EL (cell line): Measurements from ENCODE around the gene SERINC2.

Source experiments
- DNase-seq: peaks from one replicate; pipeline ENCODE4 v3.0.0-alpha.2; 2016

The SERINC2 gene

DNA sequence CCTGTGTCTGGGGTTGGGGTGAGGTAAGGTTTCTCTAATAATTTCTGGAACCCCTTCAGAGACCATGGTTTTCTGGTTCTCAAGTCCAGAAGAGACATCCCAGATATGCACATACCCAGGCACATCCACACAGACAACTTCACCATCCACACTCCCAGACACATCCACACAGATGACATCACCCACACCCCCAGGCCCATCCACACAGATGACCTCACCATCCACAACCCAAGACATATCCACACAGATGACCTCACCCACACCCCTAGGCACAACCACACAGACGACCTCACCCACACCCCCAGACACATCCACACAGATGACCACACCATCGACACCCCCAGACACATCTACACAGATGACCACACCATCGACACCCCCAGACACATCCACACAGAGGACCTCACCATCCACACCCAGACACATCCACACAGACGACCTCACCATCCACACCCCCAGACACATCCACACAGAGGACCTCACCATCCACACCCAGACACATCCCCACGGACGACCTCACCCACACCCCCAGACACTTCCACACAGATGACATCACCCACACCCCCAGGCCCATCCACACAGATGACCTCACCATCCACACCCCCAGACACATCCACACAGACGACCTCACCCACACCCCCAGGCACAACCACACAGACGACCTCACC is 26.3 kb upstream of the SERINC2 start:
- peak; percentile 29 for DNase-seq

DNA sequence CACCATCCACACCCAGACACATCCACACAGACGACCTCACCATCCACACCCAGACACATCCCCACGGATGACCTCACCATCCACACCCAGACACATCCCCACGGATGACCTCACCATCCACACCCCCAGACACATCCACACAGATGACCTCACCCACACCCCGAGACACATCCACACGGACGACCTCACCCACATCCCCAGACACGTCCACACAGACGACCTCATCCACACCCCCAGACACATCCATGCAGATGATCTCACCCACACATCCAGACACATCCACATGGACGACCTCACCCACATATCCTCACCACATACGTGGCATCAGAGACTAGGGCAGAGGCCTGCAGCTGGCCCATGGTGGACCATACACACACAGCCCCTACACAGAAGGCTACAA is 25.4 kb upstream of the SERINC2 start:
- DNase-seq, result no peak

DNA sequence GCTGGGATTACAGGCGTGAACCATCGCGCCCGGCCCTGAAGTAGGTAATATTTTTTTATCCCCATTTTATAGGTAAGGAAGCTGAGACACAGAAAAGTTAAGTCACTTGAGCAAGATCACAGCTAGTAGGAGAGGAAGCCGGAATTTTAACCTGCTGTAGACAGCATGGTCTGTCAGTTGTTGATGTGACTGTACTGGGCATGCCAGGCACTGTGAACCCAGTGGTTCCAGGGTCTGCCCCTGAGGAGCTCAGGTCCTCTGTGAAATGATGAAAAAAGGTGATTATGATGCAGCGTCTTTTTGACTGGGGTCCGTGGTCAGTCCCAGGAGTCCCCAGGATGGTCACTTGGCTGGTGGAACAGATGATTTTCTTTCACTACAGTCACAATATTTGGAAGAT is 23.4 kb upstream of the SERINC2 start:
- DNase-seq, result no peak

DNA sequence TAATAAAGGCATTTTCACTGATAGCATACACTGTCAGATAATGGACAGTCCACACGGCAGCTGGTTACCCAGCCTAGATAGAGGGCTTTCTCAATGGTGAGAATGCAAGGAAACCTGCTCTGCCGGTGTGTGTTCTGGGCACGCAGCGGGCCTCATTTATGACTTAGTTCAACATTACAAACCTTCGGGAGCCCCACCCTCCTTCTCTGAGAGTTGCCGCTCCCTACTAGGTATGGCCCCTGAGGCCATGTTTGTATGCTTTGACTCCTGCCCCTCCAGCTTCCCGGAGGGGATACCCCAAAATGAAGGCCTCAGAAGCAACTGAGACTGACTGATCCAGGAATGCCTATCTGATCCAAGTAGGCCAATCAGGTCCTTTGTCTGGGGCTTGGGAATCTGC is 22.9 kb upstream of the SERINC2 start:
- no peak for DNase-seq

DNA sequence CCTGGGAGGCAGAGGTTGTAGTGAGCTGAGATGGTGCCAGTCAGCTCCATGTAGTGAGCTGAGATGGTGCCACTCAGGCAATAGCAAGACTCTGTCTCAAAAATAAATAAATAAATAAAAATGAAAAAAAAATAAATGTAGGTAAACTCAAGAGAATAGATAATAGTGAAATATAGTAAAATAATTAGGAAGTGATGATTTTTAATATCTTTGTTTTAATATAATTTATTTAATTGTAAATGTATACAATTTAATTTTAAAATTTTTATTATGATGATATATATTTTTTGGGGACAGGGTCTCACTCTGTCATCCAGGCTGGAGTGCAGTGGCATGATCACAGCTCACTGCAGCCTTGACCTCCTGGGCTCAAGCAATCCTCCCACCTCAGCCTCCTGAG is 19.6 kb upstream of the SERINC2 start:
- no peak for DNase-seq

DNA sequence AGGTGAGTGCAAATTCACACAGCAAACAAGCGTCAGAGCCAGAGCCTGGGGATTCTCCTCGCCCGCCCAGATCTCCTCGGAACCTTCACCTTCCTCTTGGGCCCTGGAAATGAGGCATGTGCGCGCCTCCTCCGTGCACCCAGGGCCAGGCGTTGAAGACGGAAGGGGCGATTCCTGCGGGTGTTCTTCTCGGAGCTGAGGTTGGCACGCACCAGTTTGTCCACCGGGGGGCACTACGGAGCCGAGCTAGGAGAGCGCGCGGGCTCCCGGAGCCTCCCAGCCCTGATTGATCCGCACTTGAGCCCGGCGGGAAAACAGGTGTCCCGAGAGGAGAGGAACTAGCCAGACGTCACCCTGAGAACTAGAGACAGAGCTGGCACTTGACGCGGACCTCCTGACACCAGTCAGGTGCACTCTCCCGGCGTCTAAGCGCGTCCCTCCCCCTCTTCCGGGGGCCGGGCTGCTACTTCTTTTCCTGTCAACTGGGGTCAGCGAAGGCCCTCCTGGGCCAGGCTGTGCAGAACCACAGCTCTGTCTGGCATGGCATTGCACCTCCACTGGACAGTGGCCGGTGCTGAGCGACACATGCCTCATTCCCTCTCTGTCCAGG is 18.3 kb upstream of the SERINC2 start:
- peak; percentile 86 for DNase-seq

DNA sequence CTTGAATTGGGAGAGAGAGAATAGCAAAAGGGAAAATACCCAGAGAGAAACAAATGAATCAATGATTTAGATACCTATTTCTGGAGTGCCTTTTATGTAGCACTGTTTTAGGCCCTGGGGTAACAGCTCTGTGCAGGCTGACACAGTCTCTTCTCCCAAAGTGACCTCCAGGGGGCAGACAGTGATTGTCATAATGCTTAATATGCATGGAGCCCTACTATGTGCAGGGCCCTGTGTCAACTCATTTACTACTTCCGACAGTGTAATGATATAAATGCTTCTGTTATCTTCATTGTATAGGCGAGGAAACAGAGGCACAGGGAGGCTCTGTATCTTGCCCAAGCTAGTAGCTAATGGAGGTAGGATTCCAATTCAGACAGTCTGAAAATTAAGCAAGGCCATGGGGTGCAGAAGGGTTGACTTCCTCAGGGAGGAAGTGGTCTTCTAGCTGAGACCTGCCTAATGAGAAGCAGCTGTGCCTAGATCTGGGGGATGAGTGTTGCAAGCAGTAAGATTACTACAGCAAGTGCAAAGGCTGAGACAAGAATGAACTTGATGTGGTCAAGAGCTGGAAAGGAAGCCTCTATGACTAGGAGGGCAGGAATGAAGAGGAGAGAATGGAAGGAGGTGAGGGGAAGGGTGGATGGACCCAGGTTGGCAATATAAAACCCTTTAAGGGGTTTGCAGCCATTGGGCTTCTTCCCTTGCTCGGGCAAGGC is 16.2 kb upstream of the SERINC2 start:
- DNase-seq, result peak; percentile 98

DNA sequence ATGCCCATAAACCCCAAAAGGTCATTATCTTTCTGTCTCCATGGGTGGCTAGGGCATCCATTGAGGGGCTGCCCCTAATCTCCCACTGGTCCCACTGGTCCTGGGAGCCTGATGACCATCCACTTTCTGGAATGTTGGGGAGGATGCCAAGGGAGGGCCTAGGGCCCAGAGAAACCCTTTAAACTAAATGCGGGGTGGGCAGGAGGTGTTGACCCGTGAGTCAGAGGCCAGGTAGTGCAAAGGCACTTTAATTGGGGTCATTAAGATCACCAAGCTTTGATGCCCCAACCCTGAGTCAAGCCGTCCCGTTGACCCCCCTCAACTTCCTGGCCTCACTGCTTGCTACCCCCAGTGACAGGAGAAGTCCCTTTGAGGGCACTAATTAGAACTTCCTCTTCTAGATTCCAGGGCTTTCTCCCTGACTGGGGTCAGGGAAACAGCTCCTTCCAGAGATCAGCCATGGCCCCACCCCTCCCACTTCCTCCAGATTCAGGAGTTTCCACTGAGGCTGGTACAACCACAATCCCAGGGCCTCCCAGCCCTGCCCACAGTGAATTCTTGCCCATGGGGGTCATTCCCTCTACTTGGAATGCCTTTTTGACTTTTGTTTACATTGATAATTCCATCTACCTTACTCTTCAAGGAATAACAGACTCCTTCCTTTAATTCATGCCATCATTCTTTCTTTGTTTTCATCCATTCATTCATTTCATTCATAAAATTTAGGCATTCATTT is 15.5 kb upstream of the SERINC2 start:
- peak; percentile 93 for DNase-seq

DNA sequence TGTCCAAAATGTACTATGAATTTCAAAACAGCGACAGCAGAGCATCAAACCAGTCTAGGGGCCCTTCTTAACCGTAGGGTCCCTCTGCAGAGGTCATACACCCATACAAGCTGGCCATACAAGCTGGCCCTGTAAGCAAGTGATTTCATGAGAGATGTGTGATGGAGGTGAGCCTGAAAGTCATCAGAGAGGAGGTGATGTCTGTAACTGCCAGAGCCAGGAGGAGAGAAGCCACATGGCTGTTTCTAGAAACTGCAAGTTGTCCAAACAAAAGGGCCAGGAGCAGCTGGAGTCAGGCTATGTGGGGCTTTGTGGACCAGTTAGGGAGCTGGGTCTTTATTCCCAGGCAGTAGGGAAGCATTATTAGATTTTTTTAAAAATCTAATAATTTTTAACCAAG is 14.8 kb upstream of the SERINC2 start:
- DNase-seq, result no peak

DNA sequence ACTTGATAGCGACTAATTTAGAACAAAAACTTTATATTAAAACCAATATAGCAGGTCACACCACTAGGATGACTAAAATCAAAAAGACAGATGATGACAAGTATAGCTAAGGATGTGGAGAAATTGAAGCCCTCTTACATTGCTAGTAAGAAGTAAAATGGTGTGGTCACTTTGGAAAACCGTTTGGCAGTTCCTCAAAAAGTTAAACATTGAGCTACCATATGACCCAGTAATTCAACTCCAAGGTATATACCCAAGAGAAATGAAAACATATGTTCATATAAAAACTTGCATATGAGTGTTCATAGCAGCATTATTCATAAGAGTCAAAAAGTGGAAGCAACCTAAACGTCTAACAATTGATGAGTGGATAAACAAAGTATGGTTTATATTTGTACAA is 13.0 kb upstream of the SERINC2 start:
- DNase-seq, result no peak

DNA sequence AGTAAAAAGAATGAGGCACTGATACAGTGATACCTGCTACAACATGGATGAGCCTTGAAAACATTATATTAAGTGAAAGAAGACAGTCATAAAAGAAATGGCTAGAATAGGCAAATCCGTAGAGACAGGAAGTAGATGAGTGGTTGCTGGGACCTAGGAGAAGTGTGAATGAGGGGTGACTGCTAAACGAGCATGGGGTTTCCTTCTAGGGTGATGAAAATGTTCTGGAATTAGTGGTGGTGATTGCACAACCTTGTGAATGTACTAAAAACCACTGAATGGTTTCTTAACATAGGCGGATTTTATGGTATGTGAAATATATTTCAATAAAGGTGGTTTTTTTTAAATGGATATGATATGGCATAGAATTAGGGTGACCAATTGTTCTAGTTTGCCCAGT is 12.6 kb upstream of the SERINC2 start:
- DNase-seq, result peak; percentile 72

DNA sequence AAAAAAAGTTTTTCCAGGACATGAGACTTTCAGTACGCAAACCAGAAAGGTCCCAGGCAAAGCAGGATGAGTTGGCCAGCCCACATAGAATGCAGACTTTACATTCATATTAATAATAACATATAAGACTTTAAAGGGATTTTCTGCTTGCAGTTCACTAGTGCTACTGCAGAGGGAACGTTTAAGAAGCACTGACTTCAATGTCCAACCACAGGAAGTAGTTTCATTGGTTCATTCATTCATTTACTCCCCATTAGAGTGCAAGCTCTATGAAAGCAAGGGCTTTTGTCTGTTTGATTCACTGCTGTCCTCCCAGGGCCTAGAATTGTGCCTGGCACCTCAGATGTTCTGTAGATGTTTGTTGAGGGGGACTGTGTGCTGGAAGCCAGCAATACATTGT is 11.8 kb upstream of the SERINC2 start:
- no peak for DNase-seq

DNA sequence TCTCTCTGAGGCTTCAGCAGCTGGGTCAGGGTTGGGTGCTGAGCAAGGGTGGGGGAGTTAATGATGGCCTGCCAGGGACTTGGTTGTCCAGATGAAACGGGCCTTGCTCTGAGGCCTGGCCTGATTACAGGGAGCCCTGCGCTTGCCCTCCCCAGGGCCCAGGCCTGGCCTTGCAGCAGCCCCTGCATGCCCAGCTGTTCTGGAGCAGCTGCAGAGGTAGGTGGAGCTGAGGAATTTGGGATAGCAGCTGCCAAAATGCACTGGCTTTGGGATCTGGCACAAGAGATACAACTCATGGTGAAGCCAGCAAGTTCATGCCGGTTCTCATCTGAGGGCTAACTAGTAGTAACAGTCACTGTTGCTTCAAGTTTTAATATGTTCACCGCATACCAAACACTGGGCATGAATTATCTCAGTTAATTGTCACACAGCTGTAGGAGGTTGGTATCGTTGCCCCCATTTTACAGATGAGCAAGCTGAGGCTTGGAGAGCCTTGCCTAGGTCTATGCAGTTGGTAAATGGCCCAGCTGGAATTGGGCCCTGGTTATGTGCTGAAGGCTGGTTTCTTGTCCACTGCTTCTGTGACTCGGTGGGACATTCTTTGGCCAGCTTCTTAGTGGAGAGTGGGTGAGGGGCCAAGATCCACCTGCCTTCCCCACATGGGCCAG is 7.3 kb upstream of the SERINC2 start:
- no peak for DNase-seq

DNA sequence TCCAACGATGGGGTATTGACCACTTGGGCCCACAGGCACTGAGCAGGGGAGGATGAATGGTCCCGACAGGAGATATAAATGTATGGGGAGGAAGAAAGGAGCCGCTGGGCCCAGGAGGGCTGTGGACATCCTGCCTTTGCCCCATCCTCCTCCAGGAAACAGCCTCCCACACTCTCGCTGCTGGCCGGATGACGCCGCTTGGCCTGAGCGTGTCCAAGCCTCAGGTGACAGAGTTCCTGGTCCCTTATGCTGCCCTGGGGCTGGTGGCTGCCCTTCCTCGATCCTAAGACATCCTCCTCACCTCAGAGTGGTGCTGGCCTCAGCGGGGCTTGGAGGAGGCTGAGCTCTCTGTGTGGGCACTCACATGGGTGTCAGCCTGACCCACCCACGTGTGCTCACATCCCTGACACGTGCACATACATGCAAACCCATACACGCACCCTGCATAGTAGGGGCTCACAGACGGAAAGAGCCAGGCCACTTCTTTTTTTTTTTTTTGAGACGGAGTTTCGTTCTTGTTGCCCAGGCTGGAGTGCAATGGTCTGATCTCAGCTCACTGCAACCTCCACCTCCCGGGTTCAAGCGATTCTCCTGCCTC is 5.9 kb upstream of the SERINC2 start:
- no peak for DNase-seq

DNA sequence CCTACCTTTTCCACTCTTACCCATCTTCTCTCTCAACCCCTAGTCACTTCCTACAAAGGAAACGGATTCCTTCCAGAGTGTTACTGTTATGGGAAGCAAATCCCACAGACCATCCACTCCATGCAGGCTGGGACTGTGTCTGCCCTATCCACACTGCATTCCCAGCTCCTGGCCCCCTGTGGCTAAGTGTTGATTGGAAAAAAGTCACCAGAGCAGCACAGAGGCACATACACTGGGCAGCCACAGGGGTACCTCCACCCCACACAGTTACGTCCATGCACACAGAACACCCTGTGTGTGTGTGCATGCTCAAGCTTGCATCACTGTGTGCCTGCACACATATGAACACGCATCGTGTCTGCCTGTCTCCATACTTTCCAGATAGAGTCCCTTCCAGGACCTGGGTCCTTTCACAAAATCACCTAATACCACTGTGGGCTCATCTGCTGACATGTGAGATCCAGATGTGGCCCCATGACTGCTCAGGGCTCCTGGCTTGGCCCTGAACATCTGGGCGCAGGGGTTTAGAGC is 4.2 kb upstream of the SERINC2 start:
- DNase-seq, result no peak

DNA sequence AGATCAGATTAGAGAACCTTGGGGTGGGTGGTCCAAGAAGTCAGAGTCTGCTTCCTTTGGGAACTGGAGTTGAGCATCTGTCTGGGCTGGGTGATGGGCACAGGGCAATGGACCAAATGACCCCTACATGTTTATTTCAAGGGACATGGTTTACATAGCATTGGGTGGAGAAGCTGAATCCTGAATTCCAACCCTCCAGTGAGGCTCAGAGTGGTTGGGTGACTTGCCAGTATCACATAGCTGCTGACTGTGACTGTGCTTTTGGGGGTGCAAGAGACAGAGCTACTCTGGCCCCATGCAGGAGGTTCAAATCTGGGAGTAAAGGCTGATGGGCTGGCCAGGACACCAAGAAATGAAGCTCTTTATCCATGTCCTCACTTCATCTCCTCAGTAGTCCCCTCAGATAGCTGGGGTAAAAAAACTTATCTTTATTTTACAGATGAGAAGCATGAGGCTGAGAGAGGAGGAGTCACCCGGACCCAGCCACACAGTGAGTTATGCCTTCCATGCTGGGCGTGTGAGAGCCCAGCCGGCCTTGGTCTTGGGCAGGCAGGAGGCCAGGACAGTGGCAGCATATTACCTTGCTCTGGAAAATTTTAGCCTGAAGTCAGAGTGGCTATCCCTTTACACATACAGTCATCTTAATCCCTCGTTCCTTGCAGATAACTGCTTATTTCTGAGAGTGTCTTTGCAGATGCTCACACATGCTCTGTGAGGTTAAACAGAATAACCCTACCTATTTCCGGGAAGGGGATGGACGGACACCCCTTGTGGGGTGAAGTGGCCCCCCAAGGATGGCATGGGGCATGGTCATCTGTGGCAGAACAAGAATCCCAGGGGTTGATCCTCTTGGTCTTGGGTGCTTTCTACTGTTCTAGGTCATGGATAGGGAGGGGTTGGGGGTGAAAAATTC is 2.8 kb upstream of the SERINC2 start:
- peak; percentile 22 for DNase-seq

DNA sequence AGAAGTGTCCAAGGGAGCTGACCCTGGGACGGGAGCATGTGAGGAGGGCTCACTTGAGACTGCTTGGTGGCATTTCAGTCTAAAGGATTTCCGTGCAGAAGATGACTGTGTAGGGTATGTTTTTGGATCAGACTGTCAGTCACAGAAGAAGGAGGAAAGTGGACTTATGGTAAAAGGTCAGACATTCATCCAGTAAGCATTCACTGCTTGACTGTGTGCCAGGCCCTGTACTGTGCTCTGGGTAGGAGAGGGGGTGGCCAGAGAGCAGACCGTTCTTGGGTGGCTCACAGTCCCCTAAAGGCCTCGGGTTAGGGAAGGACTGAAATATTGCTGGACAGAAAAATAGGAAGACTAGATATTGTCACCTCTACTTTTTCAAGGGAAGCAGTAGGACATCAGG is 2.1 kb upstream of the SERINC2 start:
- peak; percentile 70 for DNase-seq

DNA sequence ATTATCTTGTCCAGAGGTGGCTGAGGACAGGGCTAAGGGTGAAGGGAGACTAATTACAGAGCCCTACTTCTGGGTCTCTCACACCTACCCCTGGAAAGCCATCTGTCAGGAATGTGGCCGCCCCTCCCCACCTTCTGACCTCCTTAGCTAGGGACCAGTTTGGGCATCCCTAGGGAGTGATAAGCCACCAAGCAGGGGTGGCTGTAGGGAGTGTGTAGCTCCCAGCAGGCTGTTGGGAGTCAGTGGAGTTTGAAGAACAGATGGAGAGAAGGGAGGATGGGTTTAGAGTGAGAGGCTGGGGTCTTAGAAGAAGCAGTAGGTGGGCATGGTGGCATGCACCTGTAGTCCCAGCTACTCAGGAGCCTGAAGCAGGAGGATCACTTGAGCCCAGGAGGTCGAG is 808 bp upstream of the SERINC2 start:
- DNase-seq, result no peak

DNA sequence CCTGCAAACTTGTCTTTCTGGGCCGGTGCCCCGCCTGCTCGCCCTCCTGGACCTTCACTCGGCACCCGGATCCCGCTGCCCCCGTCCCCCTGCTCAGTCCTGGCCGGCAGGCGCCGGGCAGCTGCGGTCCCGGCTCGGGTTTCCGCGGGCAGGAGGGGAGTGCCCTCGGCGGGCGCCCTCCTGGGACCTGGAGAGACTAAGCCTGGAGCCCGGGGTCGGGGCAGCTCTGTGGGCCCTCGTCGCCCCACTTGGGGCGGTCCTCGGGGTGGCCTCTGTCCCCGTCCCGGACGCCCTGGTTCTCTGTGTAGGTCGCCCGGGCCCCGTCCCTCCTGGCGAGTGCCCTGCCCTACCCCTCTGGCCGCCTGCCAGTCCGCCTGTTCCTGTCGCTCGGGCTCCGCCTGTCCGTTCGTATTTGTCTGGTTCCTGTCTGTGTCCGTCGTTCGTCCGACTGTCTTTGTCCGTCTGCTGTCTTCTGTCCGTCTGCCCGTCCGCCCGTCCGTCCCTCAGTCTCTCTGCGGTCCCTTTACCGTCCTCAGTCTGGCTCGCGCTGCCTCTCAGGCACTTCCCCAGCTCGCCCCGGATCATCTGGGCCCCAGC is 490 bp downstream of the SERINC2 start:
- DNase-seq, result peak; percentile 66

DNA sequence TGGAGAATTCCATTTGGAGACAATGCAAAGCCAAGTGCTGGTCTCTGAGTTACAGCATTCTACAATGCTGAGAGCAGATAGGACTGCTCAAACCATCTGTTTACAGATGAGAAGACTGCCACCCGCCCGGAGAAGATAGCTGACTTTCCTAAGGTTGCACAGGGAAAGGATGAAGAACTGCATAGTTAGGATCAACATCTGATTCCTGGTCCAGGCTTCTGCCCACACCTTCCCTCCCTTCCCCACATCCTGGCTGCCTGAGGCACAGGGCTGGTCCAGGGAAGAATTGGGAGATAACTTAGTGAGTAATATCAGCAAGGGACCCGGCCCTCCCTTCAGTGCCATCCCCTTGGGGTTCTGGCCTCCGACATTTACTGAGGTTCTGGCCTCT is 2.0 kb downstream of the SERINC2 start:
- no peak for DNase-seq

DNA sequence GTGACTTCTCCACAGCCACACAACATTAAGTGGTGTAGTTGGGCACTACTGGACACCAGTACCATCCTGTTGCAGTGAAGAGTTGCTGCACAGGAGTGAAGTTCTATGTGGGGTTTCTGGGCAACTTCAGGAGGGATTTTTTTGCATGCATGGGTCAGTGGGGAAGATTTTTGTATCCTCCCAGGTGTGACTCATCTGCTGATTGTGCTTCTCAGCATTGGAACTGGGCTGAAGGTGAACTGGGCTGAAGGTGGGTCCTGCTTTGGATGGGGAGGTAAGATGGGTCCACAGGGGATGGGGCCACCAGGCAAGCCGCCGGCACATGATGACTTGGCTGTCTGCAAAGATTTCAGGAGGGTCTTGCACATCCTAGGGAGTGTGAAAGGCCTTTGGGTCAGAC is 2.6 kb downstream of the SERINC2 start:
- DNase-seq, result no peak
